COLO668 (cell line): ENCODE results near the gene TBC1D22A.
A peak's percentile ranks its signal among the peaks of the same experiment; 100 is the strongest.
"Not testable (repeated sequence)": the region's sequence is repeated elsewhere in the genome, so short reads cannot be mapped to it uniquely, and the experiment has no call there.

ENCODE experiments used
- DNase-seq: peaks from one replicate; lab custom pipeline; 2025; ENCODE audit not compliant: unreplicated experiment; lab: John Stamatoyannopoulos, UW

The TBC1D22A gene

GRCh38 chr22:46773076-46773475 is 10.6 kb downstream of the TBC1D22A start:
- no peak for DNase-seq

- no peak for DNase-seq
Observed at GRCh38 chr22:46774253-46774979, 12.0 kb downstream of the TBC1D22A start.

GRCh38 chr22:46774980-46775849 is 12.8 kb downstream of the TBC1D22A start:
- no peak for DNase-seq

GRCh38 chr22:46775850-46776826 is 13.7 kb downstream of the TBC1D22A start:
- peak; percentile 59 for DNase-seq

GRCh38 chr22:46776876-46777608 is 14.6 kb downstream of the TBC1D22A start:
- DNase-seq, result no peak

- no peak for DNase-seq
Observed at GRCh38 chr22:46777609-46777970, 15.1 kb downstream of the TBC1D22A start.

- no peak for DNase-seq
Observed at GRCh38 chr22:46779023-46779422, 16.6 kb downstream of the TBC1D22A start.

GRCh38 chr22:46779651-46780050 is 17.2 kb downstream of the TBC1D22A start:
- no peak for DNase-seq

GRCh38 chr22:46780453-46780852 is 18.0 kb downstream of the TBC1D22A start:
- DNase-seq, result no peak

- DNase-seq, result no peak
Observed at GRCh38 chr22:46781291-46781690, 18.8 kb downstream of the TBC1D22A start.

- DNase-seq, result not testable (repeated sequence)
Observed at GRCh38 chr22:46782200-46782599, 19.8 kb downstream of the TBC1D22A start.

- no peak for DNase-seq
Observed at GRCh38 chr22:46783721-46784120, 21.3 kb downstream of the TBC1D22A start.

- no peak for DNase-seq
Observed at GRCh38 chr22:46788441-46789172, 26.2 kb downstream of the TBC1D22A start.

GRCh38 chr22:46789992-46790391 is 27.5 kb downstream of the TBC1D22A start:
- no peak for DNase-seq

- DNase-seq, result no peak
Observed at GRCh38 chr22:46791201-46791731, 28.8 kb downstream of the TBC1D22A start.

GRCh38 chr22:46792061-46792796 is 29.8 kb downstream of the TBC1D22A start:
- no peak for DNase-seq

- DNase-seq, result no peak
Observed at GRCh38 chr22:46792841-46793261, 30.4 kb downstream of the TBC1D22A start.

GRCh38 chr22:46793497-46793896 is 31.0 kb downstream of the TBC1D22A start:
- DNase-seq, result no peak

GRCh38 chr22:46794067-46794466 is 31.6 kb downstream of the TBC1D22A start:
- DNase-seq, result no peak
